ENCODE results near the gene CYCS. TPM values are rescaled to one million over a fixed set of nuclear protein-coding genes. Genes with fewer than 3 reads are reported as not detected.
"Not testable (repeated sequence)": the region's sequence is repeated elsewhere in the genome, so short reads cannot be mapped to it uniquely, and the experiment has no call there.

CYCS gene
- total RNA-seq, 1 donor from 2014 or later, result 72.6 TPM

DNA sequence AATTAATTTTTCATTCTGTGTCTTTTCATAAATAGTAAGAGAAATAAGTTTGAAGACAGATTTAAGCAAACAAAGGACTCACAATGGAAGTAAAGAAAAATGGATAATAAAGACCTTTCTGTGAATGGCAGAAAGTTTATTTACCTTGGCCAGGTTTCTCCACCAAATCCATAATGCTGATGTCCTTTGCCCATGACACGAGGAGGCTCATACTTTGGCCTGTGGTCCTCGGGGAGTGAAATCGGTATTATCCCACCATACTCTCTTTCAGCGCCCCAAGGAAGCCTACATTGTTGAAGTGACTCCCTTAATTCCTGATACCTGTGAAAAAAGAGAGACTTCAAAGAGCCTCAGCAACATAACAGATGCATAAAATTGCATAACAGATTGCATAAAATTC, 43.1 kb upstream of the CYCS start:
- Mint-ChIP-seq H3K27ac (ENCODE audit: unreplicated experiment) (no peak overlapping the region), H3K27me3 (ENCODE audit: low read depth) (no peaks in the 10 kb centered on the region), H3K4me3 (ENCODE audit: unreplicated experiment) (no peak overlapping the region), H3K9me3 (ENCODE audit: low read depth) (peaks cover 3% of the 10 kb centered on the region), H3K4me1 (ENCODE audit: low read depth) (no peaks in the 10 kb centered on the region), H3K36me3 (ENCODE audit: low read depth) (peaks cover 4% of the 10 kb centered on the region)
- DNase-seq (ENCODE audit: low spot score), result no peak
- TF ChIP-seq, protein P1, sequence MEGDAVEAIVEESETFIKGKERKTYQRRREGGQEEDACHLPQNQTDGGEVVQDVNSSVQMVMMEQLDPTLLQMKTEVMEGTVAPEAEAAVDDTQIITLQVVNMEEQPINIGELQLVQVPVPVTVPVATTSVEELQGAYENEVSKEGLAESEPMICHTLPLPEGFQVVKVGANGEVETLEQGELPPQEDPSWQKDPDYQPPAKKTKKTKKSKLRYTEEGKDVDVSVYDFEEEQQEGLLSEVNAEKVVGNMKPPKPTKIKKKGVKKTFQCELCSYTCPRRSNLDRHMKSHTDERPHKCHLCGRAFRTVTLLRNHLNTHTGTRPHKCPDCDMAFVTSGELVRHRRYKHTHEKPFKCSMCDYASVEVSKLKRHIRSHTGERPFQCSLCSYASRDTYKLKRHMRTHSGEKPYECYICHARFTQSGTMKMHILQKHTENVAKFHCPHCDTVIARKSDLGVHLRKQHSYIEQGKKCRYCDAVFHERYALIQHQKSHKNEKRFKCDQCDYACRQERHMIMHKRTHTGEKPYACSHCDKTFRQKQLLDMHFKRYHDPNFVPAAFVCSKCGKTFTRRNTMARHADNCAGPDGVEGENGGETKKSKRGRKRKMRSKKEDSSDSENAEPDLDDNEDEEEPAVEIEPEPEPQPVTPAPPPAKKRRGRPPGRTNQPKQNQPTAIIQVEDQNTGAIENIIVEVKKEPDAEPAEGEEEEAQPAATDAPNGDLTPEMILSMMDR (IDR thresholded peaks at IDR 0.05), result no peak

DNA sequence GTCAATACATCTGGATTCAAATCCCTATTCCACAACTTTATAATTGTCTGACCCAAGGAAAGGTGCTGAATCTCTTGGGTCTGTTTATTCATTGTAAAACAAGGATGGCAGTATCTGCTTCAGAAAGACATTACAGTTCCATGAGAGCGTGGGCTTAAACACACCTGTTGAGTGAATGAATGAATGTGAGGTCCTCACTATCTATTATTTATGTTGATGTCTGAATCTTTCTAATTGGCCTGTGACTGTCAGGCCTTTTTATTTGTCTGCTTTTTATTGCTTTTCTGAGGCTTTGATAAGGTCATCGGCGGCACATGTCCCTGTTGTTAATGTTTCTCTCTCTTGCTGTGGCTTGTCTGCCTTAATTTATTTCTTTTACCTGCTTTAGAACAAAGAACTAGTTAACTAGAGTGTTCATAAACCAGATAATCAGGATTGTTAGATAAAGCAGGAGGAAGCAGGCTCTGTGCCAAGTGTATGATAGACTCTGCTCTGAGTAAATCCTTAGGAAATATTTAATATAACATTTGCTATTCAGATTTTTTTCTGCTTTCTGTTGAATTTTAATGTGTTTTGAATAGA, 42.3 kb upstream of the CYCS start:
- Mint-ChIP-seq H3K4me3 (ENCODE audit: unreplicated experiment) (no peak overlapping the region), H3K9me3 (ENCODE audit: low read depth) (peaks cover 3% of the 10 kb centered on the region), H3K36me3 (ENCODE audit: low read depth) (peaks cover 2% of the 10 kb centered on the region), H3K4me1 (ENCODE audit: low read depth) (no peaks in the 10 kb centered on the region), H3K27ac (ENCODE audit: unreplicated experiment) (no peak overlapping the region), H3K27me3 (ENCODE audit: low read depth) (no peaks in the 10 kb centered on the region)
- TF ChIP-seq, protein P1 (IDR thresholded peaks at IDR 0.05), result no peak
- no peak for DNase-seq (ENCODE audit: low spot score)

DNA sequence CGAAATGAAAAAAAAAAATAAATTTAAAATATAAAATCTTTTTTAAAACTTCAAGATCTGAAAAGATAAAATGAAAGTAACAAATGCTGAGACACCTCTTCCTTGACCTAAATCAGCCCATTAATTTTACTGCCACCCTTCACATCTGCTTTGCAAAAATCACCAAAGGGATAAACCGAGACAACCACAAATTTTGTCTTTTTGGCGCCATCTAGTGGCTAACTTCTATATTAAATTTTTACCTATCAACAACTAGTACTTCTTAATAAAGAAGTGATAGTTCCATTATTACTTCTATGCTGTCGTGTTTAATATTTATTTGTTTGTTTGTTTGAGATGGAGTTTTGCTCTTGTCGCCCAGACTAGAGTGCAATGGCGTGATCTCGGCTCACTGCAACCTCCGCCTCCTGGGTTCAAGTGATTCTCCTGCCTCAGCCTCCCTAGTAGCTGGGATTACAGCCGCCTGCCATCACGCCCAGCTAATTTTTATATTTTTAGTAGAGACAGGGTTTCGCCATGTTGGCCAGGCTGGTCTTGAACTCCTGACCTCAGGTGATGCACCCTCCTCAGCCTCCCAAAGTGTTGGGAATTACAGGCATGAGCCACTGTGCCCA, 35.0 kb upstream of the CYCS start:
- not testable (repeated sequence) for DNase-seq (ENCODE audit: low spot score); H3K4me1 Mint-ChIP-seq (ENCODE audit: low read depth); H3K9me3 Mint-ChIP-seq (ENCODE audit: low read depth); H3K27ac Mint-ChIP-seq (ENCODE audit: unreplicated experiment); H3K4me3 Mint-ChIP-seq (ENCODE audit: unreplicated experiment); H3K36me3 Mint-ChIP-seq (ENCODE audit: low read depth); H3K27me3 Mint-ChIP-seq (ENCODE audit: low read depth)
- TF ChIP-seq, protein P1 (IDR thresholded peaks at IDR 0.05), result peak; percentile 84

DNA sequence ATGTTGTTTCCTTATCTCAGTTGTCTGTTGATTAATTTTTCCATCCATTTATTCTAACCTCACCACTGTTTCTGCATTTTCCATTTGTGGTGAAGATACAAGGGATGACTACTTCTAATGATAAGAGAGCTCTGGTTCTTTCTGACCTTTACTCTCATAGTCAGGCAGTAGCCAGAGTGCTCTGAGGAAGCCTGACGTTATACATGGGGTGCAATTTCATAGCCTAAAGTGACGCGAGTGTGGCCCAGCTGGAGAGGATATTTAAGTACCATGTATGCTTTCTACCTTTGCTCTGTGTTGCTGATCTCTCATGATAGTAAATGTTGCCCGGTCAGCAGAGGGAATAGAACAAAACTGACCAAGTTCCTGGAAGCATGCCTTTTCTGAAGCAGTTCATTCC, 33.9 kb upstream of the CYCS start:
- no peaks in the 10 kb centered on the region for H3K9me3 Mint-ChIP-seq (ENCODE audit: low read depth)
- H3K27me3 Mint-ChIP-seq (ENCODE audit: low read depth), result no peaks in the 10 kb centered on the region
- no peak for DNase-seq (ENCODE audit: low spot score)
- H3K4me3 Mint-ChIP-seq (ENCODE audit: unreplicated experiment), result no peak overlapping the region
- no peak overlapping the region for H3K27ac Mint-ChIP-seq (ENCODE audit: unreplicated experiment)
- TF ChIP-seq, protein P1 (IDR thresholded peaks at IDR 0.05), result no peak
- H3K4me1 Mint-ChIP-seq (ENCODE audit: low read depth), result peaks cover 2% of the 10 kb centered on the region
- H3K36me3 Mint-ChIP-seq (ENCODE audit: low read depth), result peaks cover 6% of the 10 kb centered on the region

DNA sequence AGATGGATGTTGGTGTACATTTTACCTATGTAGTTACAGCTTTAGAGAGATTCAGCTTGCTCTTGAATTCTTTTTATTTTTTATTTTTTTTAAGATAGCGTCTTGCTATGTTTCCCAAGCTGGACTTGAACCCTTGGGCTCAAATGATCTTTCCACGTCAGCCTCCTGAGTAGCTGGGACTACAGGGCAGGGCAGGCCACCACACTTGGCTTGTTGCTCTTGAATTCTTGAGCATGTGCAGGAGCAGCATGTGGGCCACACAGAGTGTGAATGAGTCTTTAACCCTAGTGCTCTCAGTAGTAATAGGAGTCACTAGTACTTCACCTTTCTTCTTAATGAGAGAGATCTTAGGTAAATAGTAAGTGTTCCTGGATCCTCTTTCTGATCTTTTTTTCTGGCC, 26.7 kb upstream of the CYCS start:
- H3K27me3 Mint-ChIP-seq (ENCODE audit: low read depth), result no peaks in the 10 kb centered on the region
- TF ChIP-seq, protein P1 (IDR thresholded peaks at IDR 0.05), result no peak
- no peak for DNase-seq (ENCODE audit: low spot score)
- no peaks in the 10 kb centered on the region for H3K9me3 Mint-ChIP-seq (ENCODE audit: low read depth)
- H3K27ac Mint-ChIP-seq (ENCODE audit: unreplicated experiment), result no peak overlapping the region
- H3K4me3 Mint-ChIP-seq (ENCODE audit: unreplicated experiment), result no peak overlapping the region
- peaks cover 9% of the 10 kb centered on the region for H3K36me3 Mint-ChIP-seq (ENCODE audit: low read depth)
- no peaks in the 10 kb centered on the region for H3K4me1 Mint-ChIP-seq (ENCODE audit: low read depth)
